ENCODE data around the gene HPSE2.

- TF ChIP-seq POLR2A (IDR thresholded peaks at IDR 0.05), result no peak
- no peak for TF ChIP-seq CTCF (IDR thresholded peaks at IDR 0.05)
Observed at GRCh38 chr10:98453729-98454128, 781.9 kb downstream of the HPSE2 start.
